Dendritic cell treated with granulocyte-macrophage colony-stimulating factor and Interleukin-4, amounts not matched to agents 40 ng/mL and 50 ng/mL, for 4 days (primary cell): Measurements from ENCODE around the gene TMEM63A.
"Not testable (repeated sequence)": the region's sequence is repeated elsewhere in the genome, so short reads cannot be mapped to it uniquely, and the experiment has no call there.

ENCODE experiments used
- H3K27ac Mint-ChIP-seq: one replicate; pipeline ENCODE4 v1.8.0; 2022; ENCODE audit warnings: mild to moderate bottlenecking, mixed read lengths
- H3K27me3 Mint-ChIP-seq: one replicate; pipeline ENCODE4 v1.8.0; 2022; ENCODE audit warnings: mild to moderate bottlenecking, mixed read lengths
- H3K36me3 Mint-ChIP-seq: one replicate; pipeline ENCODE4 v1.8.0; 2022; ENCODE audit warnings: low read depth, mixed read lengths
- H3K4me1 Mint-ChIP-seq: one replicate; pipeline ENCODE4 v1.8.0; 2022; ENCODE audit warnings: low read depth, mixed read lengths
- H3K4me3 Mint-ChIP-seq: one replicate; pipeline ENCODE4 v1.8.0; 2022; ENCODE audit warnings: mild to moderate bottlenecking, moderate library complexity, mixed read lengths
- H3K9me3 Mint-ChIP-seq: one replicate; pipeline ENCODE4 v1.8.0; 2022; ENCODE audit warnings: mixed read lengths
- intact Hi-C: fragments of 100-400 bp; cut with micrococcal nuclease; formaldehyde crosslinking; loops from one replicate; pipeline ENCODE4 v1.15.0; 2022

Gene TMEM63A

DNA sequence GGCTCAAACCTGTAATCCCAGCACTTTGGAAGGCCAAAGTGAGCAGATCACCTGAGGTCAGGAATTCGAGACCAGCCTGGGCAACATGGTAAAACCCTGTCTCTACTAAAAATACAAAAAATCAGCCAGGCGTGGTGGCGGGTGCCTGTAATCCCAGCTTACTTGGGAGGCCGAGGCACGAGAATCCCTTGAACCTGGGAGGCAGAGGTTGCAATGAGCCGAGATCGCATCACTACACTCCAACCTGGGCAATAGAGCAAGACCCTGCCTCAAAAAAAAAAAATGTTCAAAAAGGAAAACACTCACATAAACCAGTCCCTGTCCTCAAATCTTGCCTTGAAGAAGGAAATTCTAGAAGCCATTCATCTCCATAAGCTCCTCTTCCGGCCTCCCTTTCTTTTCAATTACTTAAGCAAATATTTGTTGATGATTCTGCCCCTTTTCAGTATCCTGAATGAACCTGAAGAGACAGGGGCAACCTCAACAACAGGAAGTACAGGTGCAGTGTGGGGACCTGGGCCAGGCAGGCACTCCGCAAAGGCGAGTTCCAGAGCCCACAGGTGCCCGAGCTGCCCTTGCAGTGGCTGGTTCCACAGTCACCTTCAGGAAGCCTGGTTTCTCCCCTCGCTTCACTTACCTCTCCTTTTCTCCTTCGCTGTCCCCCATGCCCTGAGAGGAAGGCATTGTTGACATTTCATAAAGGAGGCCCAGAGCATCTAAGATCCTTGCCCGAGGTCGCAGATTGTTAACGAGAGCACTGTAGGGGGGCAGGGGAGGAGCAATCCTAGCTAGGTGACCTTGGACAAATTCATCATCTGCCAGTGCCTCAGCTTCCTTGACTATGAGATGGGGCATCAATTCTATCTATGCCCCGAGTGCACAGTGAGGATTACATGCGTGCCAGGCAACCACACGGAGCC is 15.7 kb upstream of the TMEM63A start:
- peaks cover 7% of the 10 kb centered on the region for H3K4me1 Mint-ChIP-seq

DNA sequence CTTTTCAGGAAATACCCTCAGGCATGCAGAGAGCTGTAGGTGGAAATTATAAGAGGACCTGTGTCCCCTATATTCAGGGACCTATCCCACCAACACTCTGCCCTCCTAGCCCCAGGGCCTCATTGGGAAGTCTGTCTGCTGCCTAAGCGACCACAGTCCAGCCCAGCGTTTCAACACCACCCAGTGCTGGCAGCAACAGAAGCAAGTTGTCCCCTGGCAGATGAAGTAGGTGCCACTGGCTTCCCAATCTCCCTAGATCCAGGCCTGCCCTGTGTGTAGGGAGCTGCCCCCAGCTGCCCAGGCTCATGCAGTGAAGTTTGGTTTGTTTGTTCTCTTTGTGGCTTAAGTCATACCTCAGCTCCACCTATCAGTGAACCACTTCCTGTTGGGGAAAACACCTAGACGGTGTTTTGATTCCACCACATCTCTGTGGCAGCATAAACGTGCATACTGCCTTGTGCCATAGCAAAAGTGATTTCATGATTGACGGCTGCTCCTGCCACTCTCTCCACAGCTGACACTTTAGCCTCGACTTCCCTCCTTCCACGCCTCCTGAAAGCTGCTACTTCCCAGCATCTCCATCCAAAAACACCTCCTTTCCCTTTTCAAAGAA is 14.9 kb upstream of the TMEM63A start:
- H3K27ac Mint-ChIP-seq: no peak overlapping the region
- H3K36me3 Mint-ChIP-seq: no peaks in the 10 kb centered on the region
- peaks cover 7% of the 10 kb centered on the region for H3K4me1 Mint-ChIP-seq
- intact Hi-C loops: no loop called here
- no peaks in the 10 kb centered on the region for H3K27me3 Mint-ChIP-seq
- no peaks in the 10 kb centered on the region for H3K9me3 Mint-ChIP-seq
- no peak overlapping the region for H3K4me3 Mint-ChIP-seq

More for the DNA sequence above, 15.7 kb upstream of the TMEM63A start:
- H3K27me3 Mint-ChIP-seq: no peaks in the 10 kb centered on the region
- no peaks in the 10 kb centered on the region for H3K36me3 Mint-ChIP-seq
- intact Hi-C loops: no loop called here
- H3K4me3 Mint-ChIP-seq: no peak overlapping the region
- H3K27ac Mint-ChIP-seq: no peak overlapping the region
- no peaks in the 10 kb centered on the region for H3K9me3 Mint-ChIP-seq

- Mint-ChIP-seq H3K36me3 (no peaks in the 10 kb centered on the region), H3K9me3 (no peaks in the 10 kb centered on the region), H3K4me1 (peaks cover 7% of the 10 kb centered on the region), H3K4me3 (no peak overlapping the region), H3K27ac (no peak overlapping the region), H3K27me3 (no peaks in the 10 kb centered on the region)
- intact Hi-C loops: no loop called here
These were observed 14.3 kb upstream of the TMEM63A start for GRCh38 chr1:225896494-225896893.

DNA sequence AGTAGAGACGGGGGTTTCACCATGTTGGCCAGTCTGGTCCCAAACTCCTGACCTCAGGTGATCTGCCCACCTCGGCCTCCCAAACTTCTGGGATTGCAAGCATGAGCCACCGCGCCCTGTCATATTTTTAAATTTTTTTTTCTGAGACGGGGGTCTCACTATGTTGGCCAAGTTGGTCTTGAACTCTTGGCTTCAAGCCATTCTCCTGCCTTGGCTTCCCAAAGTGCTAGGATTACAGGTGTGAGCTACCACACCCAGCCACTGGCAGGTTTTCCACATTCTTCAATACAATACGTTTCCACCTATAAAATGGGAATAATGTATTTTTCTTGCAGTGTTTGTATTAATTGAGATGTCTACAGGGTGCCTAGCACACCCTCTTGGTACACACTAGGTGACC is 10.1 kb upstream of the TMEM63A start:
- Mint-ChIP-seq H3K27ac (no peak overlapping the region), H3K9me3 (no peaks in the 10 kb centered on the region), H3K4me1 (peaks cover 6% of the 10 kb centered on the region), H3K4me3 (no peak overlapping the region), H3K36me3 (no peaks in the 10 kb centered on the region), H3K27me3 (peaks cover 3% of the 10 kb centered on the region)
- intact Hi-C loops: no loop called here

DNA sequence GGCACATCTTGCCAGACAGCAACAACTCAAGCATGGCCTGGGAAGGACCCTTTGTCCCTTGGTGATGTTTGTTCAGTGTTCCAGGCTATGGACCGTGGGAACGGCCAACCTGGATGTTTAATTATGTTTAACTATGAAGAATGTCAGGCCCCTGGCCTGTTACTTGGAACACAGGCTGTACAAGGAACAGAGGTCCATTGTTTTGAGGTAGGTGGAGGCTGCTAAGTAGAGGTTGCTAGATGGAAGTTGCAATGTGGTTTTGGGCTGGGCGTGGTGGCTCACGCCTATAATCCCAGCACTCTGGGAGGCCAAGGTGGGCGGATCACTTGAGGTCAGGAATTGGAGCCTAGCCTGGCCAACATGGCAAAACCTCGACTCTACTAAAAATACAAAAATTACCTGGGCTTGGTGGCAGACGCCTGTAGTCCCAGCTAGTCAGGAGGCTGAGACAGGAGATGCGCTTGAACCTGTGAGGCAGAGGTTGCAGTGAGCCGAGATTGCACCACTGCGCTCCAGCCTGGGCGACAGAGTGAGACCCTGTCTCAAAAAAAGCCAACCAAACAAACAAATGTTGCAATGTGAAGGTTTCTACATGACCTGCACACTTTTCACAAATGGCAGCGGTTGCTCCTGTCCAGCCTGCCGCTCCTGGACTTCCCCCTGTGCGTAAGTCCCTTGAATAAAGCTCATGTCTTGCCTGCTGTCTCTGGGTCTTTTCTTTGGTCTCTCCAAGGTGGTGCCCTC is 9.2 kb upstream of the TMEM63A start:
- no peaks in the 10 kb centered on the region for H3K9me3 Mint-ChIP-seq
- intact Hi-C loops: no loop called here
- no peak overlapping the region for H3K4me3 Mint-ChIP-seq
- H3K27me3 Mint-ChIP-seq: peaks cover 12% of the 10 kb centered on the region
- no peaks in the 10 kb centered on the region for H3K4me1 Mint-ChIP-seq
- no peaks in the 10 kb centered on the region for H3K36me3 Mint-ChIP-seq
- H3K27ac Mint-ChIP-seq: no peak overlapping the region

DNA sequence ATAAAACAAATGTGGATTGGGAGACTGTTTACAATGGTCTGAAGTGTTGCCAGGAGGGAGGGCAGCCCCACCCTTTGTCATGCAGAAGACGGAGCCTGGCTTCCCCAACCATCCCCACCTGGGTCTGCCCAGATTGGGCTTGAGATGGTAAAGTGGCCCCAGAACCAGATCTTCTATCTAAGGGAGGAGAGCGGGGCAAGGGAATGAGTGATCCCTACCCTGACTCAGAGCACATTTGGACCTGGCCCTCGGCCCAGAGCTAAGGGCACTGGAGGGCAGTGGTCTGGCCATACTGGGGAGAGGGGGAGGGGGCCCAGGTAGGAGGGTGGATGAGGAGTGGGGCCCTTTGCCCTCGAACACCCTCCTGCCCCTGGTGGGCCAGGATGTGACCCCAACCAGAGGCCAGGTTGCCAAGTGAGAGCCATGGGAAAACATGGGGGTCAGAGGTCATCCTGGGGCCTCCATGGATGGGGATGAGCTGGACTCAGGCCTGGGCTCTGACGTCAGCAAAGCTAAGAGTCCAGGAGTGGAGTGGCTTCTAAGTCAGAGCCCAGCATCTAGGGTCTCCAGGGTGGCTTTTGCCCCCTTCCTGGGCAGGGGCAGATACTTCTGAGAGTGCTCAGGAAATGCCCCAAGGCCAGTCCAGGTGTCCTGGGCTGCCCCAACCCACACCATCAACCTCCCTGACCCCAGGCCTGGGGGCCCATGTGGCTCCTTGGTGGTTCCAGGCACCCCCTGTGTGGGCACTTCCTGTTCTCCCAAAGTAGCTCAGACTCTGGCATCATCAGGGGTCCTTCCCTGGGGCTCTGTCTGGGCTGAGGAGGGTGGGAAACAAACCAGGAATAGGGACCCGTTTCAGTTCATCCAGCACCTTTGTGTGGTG is 8.4 kb upstream of the TMEM63A start:
- no peaks in the 10 kb centered on the region for H3K36me3 Mint-ChIP-seq
- H3K27me3 Mint-ChIP-seq: peaks cover 12% of the 10 kb centered on the region
- intact Hi-C loops: no loop called here
- no peak overlapping the region for H3K27ac Mint-ChIP-seq
- no peak overlapping the region for H3K4me3 Mint-ChIP-seq
- no peaks in the 10 kb centered on the region for H3K4me1 Mint-ChIP-seq
- H3K9me3 Mint-ChIP-seq: no peaks in the 10 kb centered on the region

- Mint-ChIP-seq H3K4me1 (no peaks in the 10 kb centered on the region), H3K27ac (no peak overlapping the region), H3K36me3 (no peaks in the 10 kb centered on the region), H3K4me3 (no peak overlapping the region), H3K27me3 (peaks cover 12% of the 10 kb centered on the region), H3K9me3 (no peaks in the 10 kb centered on the region)
- intact Hi-C loops: loop anchor here (10.0 kb wide), 1 partner anchor 115 kb away; the partner anchor contains the start of gene SRP9
These were observed 7.6 kb upstream of the TMEM63A start for GRCh38 chr1:225889743-225890142.

DNA sequence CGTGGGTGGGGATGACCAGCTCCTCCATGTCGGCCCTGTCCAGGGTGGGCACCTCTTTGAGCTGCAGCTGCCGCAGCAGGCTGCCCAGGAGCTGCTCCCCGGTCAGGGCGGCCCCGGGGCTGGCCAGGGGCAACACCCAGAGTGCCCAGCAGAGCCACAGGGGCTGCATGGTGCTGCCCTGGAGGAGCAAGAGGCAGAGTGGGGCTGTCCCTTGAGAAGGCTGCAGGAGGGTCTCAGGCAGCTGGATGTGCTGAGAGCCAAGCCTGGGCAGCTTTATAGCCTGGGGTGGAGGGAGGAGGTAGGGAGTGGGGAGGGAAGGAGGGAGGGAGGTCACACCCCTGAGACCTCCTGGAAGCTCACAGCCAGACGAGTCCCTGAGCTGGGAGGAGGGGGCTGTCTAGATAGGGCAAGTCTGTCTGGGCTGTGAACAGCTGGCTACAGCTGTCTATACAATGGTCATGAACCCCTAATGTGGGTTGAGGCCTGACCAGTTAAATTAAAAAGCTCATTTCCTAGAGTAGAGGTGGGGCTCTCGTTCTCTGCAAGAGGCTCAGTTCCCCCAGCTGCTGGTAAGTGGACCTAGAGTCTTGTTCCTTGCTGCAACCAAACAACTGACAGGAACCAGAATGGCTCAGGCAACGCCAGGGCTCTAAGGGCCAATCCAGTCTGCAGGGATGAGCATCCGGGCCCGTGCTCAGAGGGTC is 6.9 kb upstream of the TMEM63A start, which contains the start of gene LEFTY1:
Gene LEFTY1, minus strand, starts transcription at position 249 of the 704 bp plus-strand sequence. Its CDS starts 80 bp downstream, at position 169.
- Mint-ChIP-seq H3K9me3 (no peaks in the 10 kb centered on the region), H3K27me3 (peaks cover 12% of the 10 kb centered on the region), H3K27ac (no peak within 1 kb of the TSS), H3K36me3 (no peaks in the 10 kb centered on the region), H3K4me1 (no peaks in the 10 kb centered on the region), H3K4me3 (no peak within 1 kb of the TSS)
- intact Hi-C loops: loop anchor here (10.0 kb wide), 1 partner anchor 114 kb away; the partner anchor contains the start of gene SRP9

DNA sequence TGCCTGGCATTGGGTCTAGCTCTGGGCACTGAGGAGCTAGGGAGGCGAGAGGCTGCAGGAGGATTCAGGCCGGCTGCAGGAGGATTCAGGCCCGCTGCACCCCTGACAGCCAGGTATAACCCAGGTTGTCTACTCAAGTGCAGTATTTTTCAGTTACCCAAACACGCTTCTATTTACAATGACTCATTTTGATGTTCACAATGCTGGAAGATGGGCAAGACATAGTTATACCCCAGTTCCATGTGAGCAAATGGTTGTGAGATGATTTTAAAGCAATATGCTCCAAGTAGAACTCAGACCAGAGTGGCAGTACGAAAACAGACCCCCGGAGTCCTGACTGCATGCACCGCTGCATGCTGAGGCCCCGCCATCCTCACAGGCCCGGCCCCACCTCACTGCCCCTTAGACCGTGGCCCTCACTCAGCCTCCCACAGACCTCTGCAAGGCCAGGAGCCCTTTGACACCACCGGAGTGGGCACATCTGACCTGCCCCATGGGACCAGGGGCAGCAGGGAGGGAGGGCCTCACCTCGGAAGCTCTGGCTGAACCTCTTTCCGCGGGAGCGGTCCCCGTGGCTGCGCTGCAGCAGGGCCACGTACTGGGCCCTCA is 6.2 kb upstream of the TMEM63A start:
- no peaks in the 10 kb centered on the region for H3K9me3 Mint-ChIP-seq
- H3K4me1 Mint-ChIP-seq: peaks cover 6% of the 10 kb centered on the region
- no peaks in the 10 kb centered on the region for H3K36me3 Mint-ChIP-seq
- intact Hi-C loops: loop anchor here (10.0 kb wide), 1 partner anchor 114 kb away; the partner anchor contains the start of gene SRP9
- no peak overlapping the region for H3K4me3 Mint-ChIP-seq
- H3K27ac Mint-ChIP-seq: no peak overlapping the region
- peaks cover 17% of the 10 kb centered on the region for H3K27me3 Mint-ChIP-seq

- peaks cover 20% of the 10 kb centered on the region for H3K27me3 Mint-ChIP-seq
- intact Hi-C loops: loop anchor here (10.0 kb wide), 1 partner anchor 113 kb away; the partner anchor contains the start of gene SRP9
- not testable (repeated sequence) for H3K4me3 Mint-ChIP-seq, H3K9me3 Mint-ChIP-seq, H3K27ac Mint-ChIP-seq, H3K36me3 Mint-ChIP-seq
- peaks cover 11% of the 10 kb centered on the region for H3K4me1 Mint-ChIP-seq
These were observed 5.5 kb upstream of the TMEM63A start for GRCh38 chr1:225887554-225888288.

DNA sequence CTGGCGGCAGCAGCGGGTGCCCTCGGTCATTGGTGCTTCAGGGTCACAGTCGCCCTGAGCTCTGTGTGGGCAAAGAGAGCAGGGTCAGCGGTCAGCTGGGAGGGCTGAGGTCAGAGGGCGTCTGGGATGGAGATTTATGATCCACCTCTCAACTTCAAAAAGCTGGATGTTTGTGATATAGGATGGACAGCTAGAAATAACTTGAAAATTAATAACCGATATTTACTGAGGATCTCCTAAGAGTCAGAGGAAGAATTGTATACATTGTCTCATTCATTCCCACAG is 4.8 kb upstream of the TMEM63A start:
- H3K36me3 Mint-ChIP-seq: no peaks in the 10 kb centered on the region
- peaks cover 20% of the 10 kb centered on the region for H3K27me3 Mint-ChIP-seq
- no peak overlapping the region for H3K4me3 Mint-ChIP-seq
- H3K4me1 Mint-ChIP-seq: peaks cover 11% of the 10 kb centered on the region
- no peak overlapping the region for H3K27ac Mint-ChIP-seq
- intact Hi-C loops: loop anchor here (10.0 kb wide), 1 partner anchor 112 kb away; the partner anchor contains the start of gene SRP9
- H3K9me3 Mint-ChIP-seq: no peaks in the 10 kb centered on the region
